ENCODE results near the gene MIPEP.
"Not testable (repeated sequence)": the region's sequence is repeated elsewhere in the genome, so short reads cannot be mapped to it uniquely, and the experiment has no call there.

- not testable (repeated sequence) for TF ChIP-seq POLR2A, CTCF (IDR thresholded peaks at IDR 0.05)
Observed at GRCh38 chr13:23746141-23746540, 143.1 kb downstream of the MIPEP start.

Measured in breast epithelium (tissue), 3 donors.